ENCODE results near the gene TUBD1. TPM values are rescaled to one million over a fixed set of nuclear protein-coding genes. Genes with fewer than 3 reads are reported as not detected.

Gene TUBD1
- total and polyA plus RNA-seq, 3 donors from 2014 or later: 7.8 to 13.9 (median 12.9) TPM

GRCh38 chr17:59899099-59899498 is 6.4 kb upstream of the TUBD1 start:
- H3K9me3 ChIP-seq: no peaks in the 10 kb centered on the region
- WGBS, 2 donors: 85 to 86% methylated on average over 5 of the region's 5 CpGs
- H3K4me1 ChIP-seq: no peaks in the 10 kb centered on the region
- no peaks in the 10 kb centered on the region for H3K27me3 ChIP-seq
- H3K27ac ChIP-seq: no peak overlapping the region
- intact Hi-C loops (cut with DNase I; ENCODE audit: low total_unique reads): no loop called here
- no peak for DNase-seq
- TF ChIP-seq, protein P1, sequence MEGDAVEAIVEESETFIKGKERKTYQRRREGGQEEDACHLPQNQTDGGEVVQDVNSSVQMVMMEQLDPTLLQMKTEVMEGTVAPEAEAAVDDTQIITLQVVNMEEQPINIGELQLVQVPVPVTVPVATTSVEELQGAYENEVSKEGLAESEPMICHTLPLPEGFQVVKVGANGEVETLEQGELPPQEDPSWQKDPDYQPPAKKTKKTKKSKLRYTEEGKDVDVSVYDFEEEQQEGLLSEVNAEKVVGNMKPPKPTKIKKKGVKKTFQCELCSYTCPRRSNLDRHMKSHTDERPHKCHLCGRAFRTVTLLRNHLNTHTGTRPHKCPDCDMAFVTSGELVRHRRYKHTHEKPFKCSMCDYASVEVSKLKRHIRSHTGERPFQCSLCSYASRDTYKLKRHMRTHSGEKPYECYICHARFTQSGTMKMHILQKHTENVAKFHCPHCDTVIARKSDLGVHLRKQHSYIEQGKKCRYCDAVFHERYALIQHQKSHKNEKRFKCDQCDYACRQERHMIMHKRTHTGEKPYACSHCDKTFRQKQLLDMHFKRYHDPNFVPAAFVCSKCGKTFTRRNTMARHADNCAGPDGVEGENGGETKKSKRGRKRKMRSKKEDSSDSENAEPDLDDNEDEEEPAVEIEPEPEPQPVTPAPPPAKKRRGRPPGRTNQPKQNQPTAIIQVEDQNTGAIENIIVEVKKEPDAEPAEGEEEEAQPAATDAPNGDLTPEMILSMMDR (IDR thresholded peaks at IDR 0.05): no peak
- TF ChIP-seq POLR2A (IDR thresholded peaks at IDR 0.05): no peak
- H3K36me3 ChIP-seq (ENCODE audit: low read depth, missing control alignments): no peaks in the 10 kb centered on the region
- H3K4me3 ChIP-seq: no peak overlapping the region

- H3K4me1 ChIP-seq: no peaks in the 10 kb centered on the region
- H3K9me3 ChIP-seq: no peaks in the 10 kb centered on the region
- H3K4me3 ChIP-seq: no peak overlapping the region
- no peak for DNase-seq
- intact Hi-C loops (cut with DNase I; ENCODE audit: low total_unique reads): no loop called here
- no peak overlapping the region for H3K27ac ChIP-seq
- TF ChIP-seq, protein P1 (IDR thresholded peaks at IDR 0.05): no peak
- no peak for TF ChIP-seq POLR2A (IDR thresholded peaks at IDR 0.05)
- no peaks in the 10 kb centered on the region for H3K36me3 ChIP-seq (ENCODE audit: low read depth, missing control alignments)
- no peaks in the 10 kb centered on the region for H3K27me3 ChIP-seq
- WGBS, 2 donors: 87 to 89% methylated on average over 4 of the region's 4 CpGs
These were observed 4.3 kb upstream of the TUBD1 start for GRCh38 chr17:59897090-59897489.

DNA sequence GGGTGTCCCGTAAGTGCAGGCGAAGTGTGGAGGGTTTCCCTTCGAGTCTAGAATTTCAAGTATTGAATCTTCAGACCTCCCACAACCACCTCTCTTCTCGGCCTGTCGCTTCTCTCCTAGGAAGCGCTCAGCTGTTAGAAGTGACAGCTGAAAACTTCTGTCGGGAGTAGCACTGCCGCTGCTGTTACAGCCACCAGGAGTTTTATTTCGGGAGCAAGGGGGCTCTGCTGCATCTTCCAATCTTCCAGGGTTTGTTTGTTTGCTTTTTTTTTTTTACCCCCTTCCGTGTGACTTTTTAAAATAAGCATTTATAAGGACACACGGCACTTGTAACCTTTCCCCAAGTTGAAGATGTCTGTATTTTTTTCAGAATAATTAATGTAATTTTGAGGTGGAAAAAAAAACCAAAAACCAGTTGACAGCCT is 945 bp upstream of the TUBD1 start:
- peak overlapping the region; percentile 45 to 93 for H3K27ac ChIP-seq
- no peaks in the 10 kb centered on the region for H3K9me3 ChIP-seq
- H3K36me3 ChIP-seq (ENCODE audit: low read depth, missing control alignments): no peaks in the 10 kb centered on the region
- intact Hi-C loops (cut with DNase I; ENCODE audit: low total_unique reads): no loop called here
- no peak for DNase-seq
- H3K4me3 ChIP-seq: peak overlapping the region; percentile 80 to 92
- peaks cover 5% of the 10 kb centered on the region for H3K4me1 ChIP-seq
- 0% methylated on average over 11 of the region's 11 CpGs for WGBS, 2 donors
- H3K27me3 ChIP-seq: no peaks in the 10 kb centered on the region
- TF ChIP-seq POLR2A (IDR thresholded peaks at IDR 0.05): no peak
- TF ChIP-seq, protein P1 (IDR thresholded peaks at IDR 0.05): no peak

DNA sequence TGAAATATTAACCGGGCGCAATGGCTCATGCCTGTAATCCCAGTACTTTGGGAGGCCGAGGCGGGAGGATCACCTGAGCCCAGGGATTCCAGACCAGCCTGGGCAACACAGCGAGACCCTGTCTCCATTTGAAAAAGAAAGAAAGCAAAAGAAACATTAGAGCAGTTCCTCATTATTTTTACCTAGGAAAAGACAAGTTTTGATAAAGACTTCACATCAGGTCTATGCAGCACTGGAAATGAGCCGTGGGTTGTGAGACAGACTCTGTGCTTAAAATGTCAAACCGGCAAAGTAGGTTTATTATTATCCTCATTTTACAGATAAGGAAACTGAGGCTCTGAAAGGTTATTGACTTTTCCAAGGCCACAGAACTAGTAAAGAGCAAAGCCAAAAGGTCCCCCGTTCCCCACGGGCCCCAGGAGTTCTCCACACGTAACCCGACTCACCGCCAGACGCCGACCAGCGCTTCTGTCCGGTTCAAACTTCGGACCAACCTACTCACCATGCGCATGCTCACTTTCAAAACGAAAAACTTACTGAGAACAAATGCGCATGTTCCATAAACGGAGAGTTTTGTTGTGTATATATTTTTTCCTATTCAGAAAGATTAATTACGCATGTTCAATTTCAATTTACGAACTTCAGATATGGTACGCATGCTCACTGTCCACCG is 356 bp downstream of the TUBD1 start:
- peaks cover 5% of the 10 kb centered on the region for H3K4me1 ChIP-seq

More for the DNA sequence above, 356 bp downstream of the TUBD1 start:
- no peaks in the 10 kb centered on the region for H3K9me3 ChIP-seq
- peak overlapping the region; percentile 37 to 76 for H3K27ac ChIP-seq
- peak overlapping the region; percentile 59 to 80 for H3K4me3 ChIP-seq
- DNase-seq: peak; percentile 18
- intact Hi-C loops (cut with DNase I; ENCODE audit: low total_unique reads): no loop called here
- 3 to 5% methylated on average over 25 of the region's 25 CpGs for WGBS, 2 donors
- no peak for TF ChIP-seq POLR2A (IDR thresholded peaks at IDR 0.05)
- TF ChIP-seq, protein P1 (IDR thresholded peaks at IDR 0.05): no peak
- H3K27me3 ChIP-seq: no peaks in the 10 kb centered on the region
- H3K36me3 ChIP-seq (ENCODE audit: low read depth, missing control alignments): no peaks in the 10 kb centered on the region
